CD4-positive, CD25-positive, alpha-beta regulatory T cell (primary cell): ENCODE measurements around the gene CLPX. TPM values are rescaled to one million over a fixed set of nuclear protein-coding genes. Genes with fewer than 3 reads are reported as not detected.

Experiments used
- ATAC-seq, 2 donors: fragments of 150-1000 bp; cut with Tn5 transposase; one replicate each; pipeline ENCODE4 v1.10.0; 2021; ENCODE audit warnings: low read depth in 2 of 2, moderate number of reproducible peaks in 2 of 2, moderate library complexity in 1 of 2
- DNase-seq, 3 donors: peaks; one replicate each; pipeline versions ENCODE4 v3.0.0 to v3.0.0-alpha.2; 2012 to 2022; ENCODE audit warnings: mixed read lengths in 1 of 3
- H3K27ac ChIP-seq: one replicate; pipeline ENCODE4 v1.7.0; 2013; ENCODE audit warnings: mild to moderate bottlenecking, low read length; ENCODE audit not compliant: insufficient read depth, poor library complexity, severe bottlenecking
- H3K27me3 ChIP-seq: one replicate; pipeline ENCODE4 v1.7.0; 2013; ENCODE audit warnings: low read length; ENCODE audit not compliant: control insufficient read depth, insufficient read depth
- H3K36me3 ChIP-seq: one replicate; pipeline ENCODE4 v1.7.0; 2013; ENCODE audit warnings: mild to moderate bottlenecking, low read length, moderate library complexity; ENCODE audit not compliant: control insufficient read depth, insufficient read depth
- H3K4me1 ChIP-seq: 2 replicates; pipeline ENCODE4 v1.7.0; 2013; ENCODE audit warnings: mild to moderate bottlenecking, low read length; ENCODE audit not compliant: insufficient read depth, control insufficient read depth, poor library complexity, severe bottlenecking
- H3K4me3 ChIP-seq: one replicate; pipeline ENCODE4 v1.7.0; 2013; ENCODE audit warnings: low read depth, mild to moderate bottlenecking, low read length, moderate library complexity
- H3K9me3 ChIP-seq, 2 experiments: 1 replicate in 1 of 2; 2 replicates in 1 of 2; pipeline ENCODE4 v1.7.0; 2013; ENCODE audit warnings: low read length in 2 of 2, mild to moderate bottlenecking in 1 of 2, moderate library complexity in 1 of 2; ENCODE audit not compliant: control insufficient read depth in 2 of 2
- H3K27ac Mint-ChIP-seq, 3 donors: one replicate each; pipeline ENCODE4 v1.8.0; 2020 to 2022; ENCODE audit warnings: mild to moderate bottlenecking in 3 of 3, mixed read lengths in 3 of 3, moderate library complexity in 2 of 3
- H3K27me3 Mint-ChIP-seq: one replicate; pipeline ENCODE4 v1.8.0; 2022; ENCODE audit warnings: mild to moderate bottlenecking, mixed read lengths
- H3K36me3 Mint-ChIP-seq: one replicate; pipeline ENCODE4 v1.8.0; 2020; ENCODE audit warnings: mixed read lengths
- H3K4me1 Mint-ChIP-seq, 4 donors: one replicate each; pipeline ENCODE4 v1.8.0; 2020 to 2022; ENCODE audit warnings: mixed read lengths in 4 of 4, mild to moderate bottlenecking in 1 of 4
- H3K4me3 Mint-ChIP-seq, 4 donors: one replicate each; pipeline ENCODE4 v1.8.0; 2020 to 2022; ENCODE audit warnings: mild to moderate bottlenecking in 4 of 4, mixed read lengths in 4 of 4, moderate library complexity in 3 of 4
- H3K9me3 Mint-ChIP-seq, 7 donors: one replicate each; pipeline ENCODE4 v1.8.0; 2020 to 2022; ENCODE audit warnings: mixed read lengths in 7 of 7, mild to moderate bottlenecking in 3 of 7, moderate library complexity in 2 of 7
- polyA plus RNA-seq, 4 donors: library from polyadenylated mRNA; unstranded; fragments of 300-500 nt; fragmentation: Illumina TruSeq; gene quantifications; one replicate each; pipeline ENCODE4 v1.2.3, GENCODE V29; 2021
- total RNA-seq: library from RNA; stranded (reverse); gene quantifications from one replicate; pipeline ENCODE4 v1.2.3, GENCODE V29; 2022

CLPX gene
- total and polyA plus RNA-seq, 5 donors from 2014 or later = 31.2 to 39.8 (median 36.4) TPM

DNA sequence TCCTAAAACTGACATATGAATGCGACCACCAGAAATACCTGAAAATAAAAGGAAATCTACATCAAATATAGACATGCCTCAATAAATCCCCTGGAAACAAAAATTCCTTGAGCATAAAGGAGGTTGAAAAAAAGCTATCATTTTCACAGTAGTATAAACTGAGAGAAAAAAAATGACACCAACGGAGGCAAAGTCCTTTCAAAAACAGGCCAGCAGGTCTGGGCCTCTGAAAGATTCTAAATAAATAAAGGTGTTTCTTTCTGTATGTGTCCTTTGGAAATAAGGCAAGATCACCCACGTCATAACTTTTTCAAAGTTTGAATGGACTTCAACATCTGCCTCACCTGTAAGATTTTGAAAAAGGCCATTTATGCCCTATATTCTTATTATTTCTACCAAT is 5.0 kb downstream of the CLPX start:
- Histone ChIP-seq H3K36me3 (peaks cover 47% of the 10 kb centered on the region), H3K4me3 (no peak overlapping the region), H3K9me3 (no peaks in the 10 kb centered on the region), H3K4me1 (peaks cover 31% of the 10 kb centered on the region), H3K27me3 (no peaks in the 10 kb centered on the region), H3K27ac (no peak overlapping the region)
- DNase-seq (no peak), ATAC-seq (no peak)
- H3K27ac Mint-ChIP-seq = no peak overlapping the region
- peaks cover 29 to 48% (median 37%) of the 10 kb centered on the region in 4 donors for H3K4me1 Mint-ChIP-seq
- no peaks in the 10 kb centered on the region for H3K27me3 Mint-ChIP-seq
- peaks cover 16% of the 10 kb centered on the region for H3K36me3 Mint-ChIP-seq
- H3K4me3 Mint-ChIP-seq = peak overlapping the region in 2 of 4 donors; percentile 10 to 54
- H3K9me3 Mint-ChIP-seq = no peaks in the 10 kb centered on the region

DNA sequence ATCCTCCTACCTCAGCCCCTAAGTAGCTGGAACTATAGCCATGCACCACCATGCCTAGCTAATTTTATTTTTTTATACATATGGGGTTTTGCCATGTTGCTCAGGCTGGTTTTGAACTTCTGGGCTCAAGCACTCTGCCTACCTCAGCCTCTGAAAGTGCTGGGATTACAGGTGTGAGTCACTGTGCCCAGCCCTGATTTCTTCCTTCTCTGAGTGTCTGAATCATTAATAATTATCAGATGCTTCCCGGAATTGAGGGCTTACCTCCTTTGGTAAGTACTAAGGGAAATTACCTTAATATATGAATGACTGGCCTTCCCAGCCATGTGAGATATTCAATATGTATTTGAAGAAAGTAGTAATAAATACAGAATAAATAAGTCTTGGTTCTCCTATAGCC is 7.2 kb downstream of the CLPX start:
- H3K4me1 Mint-ChIP-seq = peaks cover 23 to 36% (median 31%) of the 10 kb centered on the region in 4 donors
- H3K27ac ChIP-seq = no peak overlapping the region
- DNase-seq = no peak
- no peak overlapping the region for H3K4me3 Mint-ChIP-seq
- H3K27me3 ChIP-seq = no peaks in the 10 kb centered on the region
- no peaks in the 10 kb centered on the region for H3K27me3 Mint-ChIP-seq
- H3K4me3 ChIP-seq = no peak overlapping the region
- H3K9me3 ChIP-seq = no peaks in the 10 kb centered on the region
- H3K27ac Mint-ChIP-seq = no peak overlapping the region
- H3K4me1 ChIP-seq = peaks cover 12% of the 10 kb centered on the region
- H3K36me3 Mint-ChIP-seq = peaks cover 21% of the 10 kb centered on the region
- H3K36me3 ChIP-seq = peaks cover 60% of the 10 kb centered on the region
- H3K9me3 Mint-ChIP-seq = no peaks in the 10 kb centered on the region
- no peak for ATAC-seq

DNA sequence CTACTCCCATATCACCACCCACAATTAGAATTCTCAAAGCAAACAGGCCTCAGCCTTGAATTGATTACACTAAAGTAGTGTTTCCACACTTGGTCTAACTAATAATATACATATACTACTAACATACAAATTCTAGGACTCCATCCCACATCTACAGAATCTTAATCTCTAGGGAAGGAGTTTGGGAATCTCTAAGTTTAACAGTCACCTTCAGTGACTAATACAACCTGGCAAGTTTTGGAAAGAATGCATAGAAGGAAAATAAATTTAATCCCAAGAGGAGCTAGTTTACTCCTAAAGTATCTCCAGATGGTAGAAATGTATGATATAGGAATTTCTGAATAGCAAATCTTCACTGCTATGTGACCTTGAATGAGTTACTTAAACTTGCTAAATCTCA is 9.1 kb downstream of the CLPX start:
- Mint-ChIP-seq H3K9me3 (no peaks in the 10 kb centered on the region), H3K4me3 (no peak overlapping the region), H3K36me3 (peaks cover 26% of the 10 kb centered on the region), H3K27ac (peak overlapping the region in 1 of 3 donors; percentile 5), H3K27me3 (no peaks in the 10 kb centered on the region), H3K4me1 (peaks cover 18 to 25% (median 22%) of the 10 kb centered on the region in 4 donors)
- no peak overlapping the region for H3K27ac ChIP-seq
- no peak overlapping the region for H3K4me3 ChIP-seq
- peaks cover 73% of the 10 kb centered on the region for H3K36me3 ChIP-seq
- ATAC-seq (no peak), DNase-seq (no peak)
- no peaks in the 10 kb centered on the region for H3K27me3 ChIP-seq
- H3K4me1 ChIP-seq = peaks cover 6% of the 10 kb centered on the region
- no peaks in the 10 kb centered on the region for H3K9me3 ChIP-seq

DNA sequence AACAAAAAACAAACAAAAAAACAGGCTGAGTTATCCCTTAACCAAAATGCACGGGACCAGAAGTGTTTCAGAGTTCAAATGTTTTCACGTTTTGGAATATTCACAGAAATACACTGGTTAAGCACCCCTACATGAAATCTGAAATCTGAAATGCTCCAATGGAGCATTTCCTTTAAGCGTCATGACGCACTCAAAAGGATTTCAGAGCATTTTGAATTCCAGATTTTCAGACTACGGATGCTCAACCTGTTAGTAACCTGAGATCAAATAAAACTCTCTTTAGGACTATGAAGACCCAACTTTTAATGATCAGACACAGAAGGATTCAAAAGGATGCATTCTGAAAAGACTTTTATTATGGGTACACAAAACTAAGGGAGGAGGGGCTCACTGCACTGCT is 9.6 kb downstream of the CLPX start:
- DNase-seq = no peak
- H3K36me3 ChIP-seq = peaks cover 74% of the 10 kb centered on the region
- no peaks in the 10 kb centered on the region for H3K27me3 Mint-ChIP-seq
- no peaks in the 10 kb centered on the region for H3K9me3 Mint-ChIP-seq
- H3K4me3 Mint-ChIP-seq = no peak overlapping the region
- no peak overlapping the region for H3K27ac ChIP-seq
- H3K4me1 ChIP-seq = peaks cover 6% of the 10 kb centered on the region
- peak overlapping the region in 1 of 3 donors; percentile 5 for H3K27ac Mint-ChIP-seq
- H3K27me3 ChIP-seq = no peaks in the 10 kb centered on the region
- no peak overlapping the region for H3K4me3 ChIP-seq
- no peaks in the 10 kb centered on the region for H3K9me3 ChIP-seq
- peaks cover 25% of the 10 kb centered on the region for H3K36me3 Mint-ChIP-seq
- H3K4me1 Mint-ChIP-seq = peaks cover 18 to 24% (median 21%) of the 10 kb centered on the region in 4 donors
- no peak for ATAC-seq

DNA sequence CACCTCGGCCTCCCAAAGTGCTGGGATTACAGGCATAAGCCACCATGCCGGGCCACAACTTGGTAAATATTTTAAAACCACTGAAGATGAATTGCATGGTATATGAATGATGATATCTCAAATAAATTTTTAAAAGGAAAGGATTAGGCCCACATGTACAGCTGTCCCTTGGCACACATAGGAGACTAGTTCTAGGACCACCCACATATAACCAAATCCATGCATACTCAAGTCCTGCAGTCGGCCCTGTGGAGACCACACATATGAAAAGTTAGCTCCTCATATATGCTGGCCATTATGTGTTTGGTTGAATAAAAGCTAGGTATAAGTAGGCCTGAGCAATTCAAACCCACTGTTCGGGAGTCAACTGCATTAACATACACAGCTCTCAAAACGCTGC is 10.6 kb downstream of the CLPX start:
- peaks cover 9 to 19% (median 12%) of the 10 kb centered on the region in 4 donors for H3K4me1 Mint-ChIP-seq
- Histone ChIP-seq H3K27me3 (no peaks in the 10 kb centered on the region), H3K27ac (no peak overlapping the region), H3K9me3 (no peaks in the 10 kb centered on the region), H3K4me1 (no peaks in the 10 kb centered on the region), H3K36me3 (peaks cover 67% of the 10 kb centered on the region), H3K4me3 (no peak overlapping the region)
- DNase-seq = no peak
- ATAC-seq = no peak
- no peaks in the 10 kb centered on the region for H3K27me3 Mint-ChIP-seq
- no peaks in the 10 kb centered on the region for H3K9me3 Mint-ChIP-seq
- H3K4me3 Mint-ChIP-seq = no peak overlapping the region
- H3K27ac Mint-ChIP-seq = no peak overlapping the region
- H3K36me3 Mint-ChIP-seq = peaks cover 25% of the 10 kb centered on the region

DNA sequence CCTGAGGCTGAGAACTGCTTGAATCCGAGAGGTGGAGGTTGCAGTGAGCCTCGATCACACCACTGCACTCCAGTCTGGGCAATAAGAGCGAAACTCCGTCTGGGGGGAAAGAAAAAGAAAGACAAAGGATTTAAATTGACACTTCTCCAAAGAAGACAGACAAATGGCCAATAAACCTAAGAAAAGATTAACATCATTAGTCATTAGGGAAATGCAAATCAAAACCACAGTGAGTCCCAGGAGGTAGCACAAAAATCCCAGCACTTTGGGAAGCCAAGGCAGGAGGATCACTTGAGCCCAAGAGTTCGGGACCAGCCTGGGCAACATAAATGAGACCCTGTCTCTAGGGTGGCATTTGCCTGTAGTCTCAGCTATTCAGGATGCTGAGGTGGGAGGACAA is 12.6 kb downstream of the CLPX start:
- H3K36me3 Mint-ChIP-seq = peaks cover 19% of the 10 kb centered on the region
- Histone ChIP-seq H3K9me3 (no peaks in the 10 kb centered on the region), H3K36me3 (peaks cover 51% of the 10 kb centered on the region), H3K4me3 (no peak overlapping the region), H3K4me1 (no peaks in the 10 kb centered on the region), H3K27me3 (no peaks in the 10 kb centered on the region), H3K27ac (no peak overlapping the region)
- peak overlapping the region in 1 of 3 donors; percentile 56 for H3K27ac Mint-ChIP-seq
- peaks cover 5 to 10% (median 8%) of the 10 kb centered on the region in 4 donors for H3K4me1 Mint-ChIP-seq
- no peaks in the 10 kb centered on the region for H3K27me3 Mint-ChIP-seq
- no peak overlapping the region for H3K4me3 Mint-ChIP-seq
- no peaks in the 10 kb centered on the region for H3K9me3 Mint-ChIP-seq
- DNase-seq (no peak), ATAC-seq (no peak)

DNA sequence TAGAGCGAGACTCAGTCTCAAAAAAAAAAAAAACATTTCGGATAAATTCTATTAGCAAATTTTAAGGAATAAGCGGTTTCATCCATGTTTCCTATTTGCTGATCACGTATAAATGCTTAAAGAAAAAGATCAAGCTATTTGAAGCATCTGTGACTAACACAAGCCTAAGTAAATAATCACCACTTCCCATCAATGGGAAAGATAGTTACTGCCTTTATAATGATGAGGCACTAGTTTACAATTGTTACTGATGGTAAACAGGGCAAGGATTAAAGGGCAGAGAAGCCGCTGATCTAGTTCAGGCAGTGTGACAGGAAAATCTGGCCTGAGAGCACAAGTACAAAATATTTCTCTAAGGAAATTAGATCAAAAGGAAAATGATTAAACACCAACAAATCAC is 13.7 kb downstream of the CLPX start:
- no peaks in the 10 kb centered on the region for H3K27me3 ChIP-seq
- no peak overlapping the region for H3K27ac ChIP-seq
- no peak overlapping the region for H3K4me3 ChIP-seq
- peaks cover 5 to 10% (median 8%) of the 10 kb centered on the region in 4 donors for H3K4me1 Mint-ChIP-seq
- H3K9me3 ChIP-seq = no peaks in the 10 kb centered on the region
- no peaks in the 10 kb centered on the region for H3K4me1 ChIP-seq
- ATAC-seq (no peak), DNase-seq (no peak)
- no peaks in the 10 kb centered on the region for H3K9me3 Mint-ChIP-seq
- H3K4me3 Mint-ChIP-seq = no peak overlapping the region
- H3K36me3 Mint-ChIP-seq = peaks cover 22% of the 10 kb centered on the region
- H3K36me3 ChIP-seq = peaks cover 44% of the 10 kb centered on the region
- H3K27me3 Mint-ChIP-seq = no peaks in the 10 kb centered on the region
- peak overlapping the region in 1 of 3 donors; percentile 47 for H3K27ac Mint-ChIP-seq

DNA sequence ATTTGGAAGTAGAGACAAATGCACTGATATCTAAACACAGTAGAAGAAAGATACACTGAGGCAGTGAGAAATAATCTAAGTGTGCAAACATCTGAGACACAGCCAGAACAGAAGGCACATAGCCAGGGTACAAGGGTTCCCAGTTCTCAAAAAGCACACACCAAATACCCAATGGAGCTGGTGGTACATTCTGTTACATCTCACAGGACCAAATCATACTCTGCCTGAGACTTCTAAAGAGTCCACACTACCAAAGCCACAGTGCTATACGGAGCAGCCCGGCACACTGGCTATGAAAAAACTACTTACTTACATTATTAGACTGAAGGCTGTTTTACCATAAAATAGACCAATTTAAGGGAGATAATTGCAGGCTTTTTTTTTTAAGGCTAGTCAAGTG is 19.3 kb downstream of the CLPX start:
- Mint-ChIP-seq H3K27me3 (no peaks in the 10 kb centered on the region), H3K4me3 (no peak overlapping the region), H3K27ac (peak overlapping the region in 1 of 3 donors; percentile 26), H3K9me3 (no peaks in the 10 kb centered on the region), H3K4me1 (peaks cover 3 to 9% (median 5%) of the 10 kb centered on the region in 4 donors), H3K36me3 (peaks cover 11% of the 10 kb centered on the region)
- Histone ChIP-seq H3K9me3 (no peaks in the 10 kb centered on the region), H3K36me3 (peaks cover 41% of the 10 kb centered on the region), H3K27ac (no peak overlapping the region), H3K4me3 (no peak overlapping the region), H3K27me3 (no peaks in the 10 kb centered on the region), H3K4me1 (no peaks in the 10 kb centered on the region)
- ATAC-seq (no peak), DNase-seq (no peak)
